GM18505 (cell line): ENCODE results near the gene TAF1A.

Experiments
- ATAC-seq: cut with Tn5 transposase; IDR thresholded peaks from one replicate; pipeline ENCODE4 v1.9.1; 2021; ENCODE audit not compliant: unreplicated experiment
- POLR2A ChIP-seq: IDR thresholded peaks from 4 replicates; pipeline ENCODE4 v1.6.1; 2011; ENCODE audit warnings: borderline replicate concordance; ENCODE audit not compliant: insufficient read depth, insufficient read length; ENCODE audit errors: extremely low read depth

TAF1A gene

GRCh38 chr1:222540598-222540995 lies 49.1 kb downstream of the TAF1A start:
- no peak for ATAC-seq
- TF ChIP-seq POLR2A = no peak

- TF ChIP-seq POLR2A = no peak
- no peak for ATAC-seq
These were observed 49.7 kb downstream of the TAF1A start for GRCh38 chr1:222539951-222540597.

- no peak for ATAC-seq
- TF ChIP-seq POLR2A = no peak
These were observed 54.3 kb downstream of the TAF1A start for GRCh38 chr1:222535455-222535854.

GRCh38 chr1:222530852-222531251 lies 58.9 kb downstream of the TAF1A start:
- TF ChIP-seq POLR2A = no peak
- no peak for ATAC-seq

- no peak for ATAC-seq
- no peak for TF ChIP-seq POLR2A
These were observed 59.8 kb downstream of the TAF1A start for GRCh38 chr1:222529916-222530315.

- no peak for ATAC-seq
- TF ChIP-seq POLR2A = no peak
These were observed 60.6 kb downstream of the TAF1A start for GRCh38 chr1:222529181-222529580.

- ATAC-seq = no peak
- TF ChIP-seq POLR2A = no peak
These were observed 63.8 kb downstream of the TAF1A start for GRCh38 chr1:222525951-222526350.

- no peak for ATAC-seq
- TF ChIP-seq POLR2A = no peak
These were observed 65.9 kb downstream of the TAF1A start for GRCh38 chr1:222523852-222524251.

GRCh38 chr1:222522105-222522915 lies 67.4 kb downstream of the TAF1A start:
- no peak for TF ChIP-seq POLR2A

GRCh38 chr1:222521299-222522104 lies 68.2 kb downstream of the TAF1A start:
- no peak for ATAC-seq
- no peak for TF ChIP-seq POLR2A

More at GRCh38 chr1:222522105-222522915, 67.4 kb downstream of the TAF1A start:
- ATAC-seq = no peak
